GM19023 (cell line): Measurements from ENCODE around the gene NOX5.

Experiments
- ATAC-seq: cut with Tn5 transposase; IDR thresholded peaks from one replicate; pipeline ENCODE4 v1.9.1; 2021; ENCODE audit warnings: mild to moderate bottlenecking, moderate library complexity; ENCODE audit not compliant: unreplicated experiment

NOX5 gene

GRCh38 chr15:68990992-68991500, 23.4 kb upstream of the NOX5 start:
- ATAC-seq, result no peak

- no peak for ATAC-seq
Measured at GRCh38 chr15:68991723-68992122, 22.8 kb upstream of the NOX5 start.

- no peak for ATAC-seq
Measured at GRCh38 chr15:68992696-68993095, 21.8 kb upstream of the NOX5 start.

GRCh38 chr15:68993276-68993675, 21.2 kb upstream of the NOX5 start:
- ATAC-seq, result no peak

- no peak for ATAC-seq
Measured at GRCh38 chr15:68994149-68994548, 20.3 kb upstream of the NOX5 start.

- no peak for ATAC-seq
Measured at GRCh38 chr15:68994981-68995761, 19.3 kb upstream of the NOX5 start.

- ATAC-seq, result no peak
Measured at GRCh38 chr15:68997050-68997449, 17.4 kb upstream of the NOX5 start.

GRCh38 chr15:68997930-68998777, 16.3 kb upstream of the NOX5 start:
- ATAC-seq, result no peak

- ATAC-seq, result no peak
Measured at GRCh38 chr15:68999091-68999490, 15.4 kb upstream of the NOX5 start.

- ATAC-seq, result no peak
Measured at GRCh38 chr15:69000091-69000490, 14.4 kb upstream of the NOX5 start.

GRCh38 chr15:69000725-69001503, 13.6 kb upstream of the NOX5 start:
- ATAC-seq, result no peak

- no peak for ATAC-seq
Measured at GRCh38 chr15:69002783-69003182, 11.7 kb upstream of the NOX5 start.

- no peak for ATAC-seq
Measured at GRCh38 chr15:69004011-69004410, 10.5 kb upstream of the NOX5 start.

GRCh38 chr15:69008056-69008455, 6.4 kb upstream of the NOX5 start:
- ATAC-seq, result no peak

- ATAC-seq, result no peak
Measured at GRCh38 chr15:69009341-69009740, 5.2 kb upstream of the NOX5 start.

- ATAC-seq, result no peak
Measured at GRCh38 chr15:69011641-69012040, 2.9 kb upstream of the NOX5 start.

GRCh38 chr15:69012761-69013364, 1.6 kb upstream of the NOX5 start:
- no peak for ATAC-seq

- ATAC-seq, result no peak
Measured at GRCh38 chr15:69013726-69014406, 629 bp upstream of the NOX5 start.

GRCh38 chr15:69015591-69015990, 1.1 kb downstream of the NOX5 start:
- ATAC-seq, result no peak

GRCh38 chr15:69016021-69016595, 1.6 kb downstream of the NOX5 start:
- ATAC-seq, result no peak
